ENCODE measurements around the gene ING1.

Gene ING1

DNA sequence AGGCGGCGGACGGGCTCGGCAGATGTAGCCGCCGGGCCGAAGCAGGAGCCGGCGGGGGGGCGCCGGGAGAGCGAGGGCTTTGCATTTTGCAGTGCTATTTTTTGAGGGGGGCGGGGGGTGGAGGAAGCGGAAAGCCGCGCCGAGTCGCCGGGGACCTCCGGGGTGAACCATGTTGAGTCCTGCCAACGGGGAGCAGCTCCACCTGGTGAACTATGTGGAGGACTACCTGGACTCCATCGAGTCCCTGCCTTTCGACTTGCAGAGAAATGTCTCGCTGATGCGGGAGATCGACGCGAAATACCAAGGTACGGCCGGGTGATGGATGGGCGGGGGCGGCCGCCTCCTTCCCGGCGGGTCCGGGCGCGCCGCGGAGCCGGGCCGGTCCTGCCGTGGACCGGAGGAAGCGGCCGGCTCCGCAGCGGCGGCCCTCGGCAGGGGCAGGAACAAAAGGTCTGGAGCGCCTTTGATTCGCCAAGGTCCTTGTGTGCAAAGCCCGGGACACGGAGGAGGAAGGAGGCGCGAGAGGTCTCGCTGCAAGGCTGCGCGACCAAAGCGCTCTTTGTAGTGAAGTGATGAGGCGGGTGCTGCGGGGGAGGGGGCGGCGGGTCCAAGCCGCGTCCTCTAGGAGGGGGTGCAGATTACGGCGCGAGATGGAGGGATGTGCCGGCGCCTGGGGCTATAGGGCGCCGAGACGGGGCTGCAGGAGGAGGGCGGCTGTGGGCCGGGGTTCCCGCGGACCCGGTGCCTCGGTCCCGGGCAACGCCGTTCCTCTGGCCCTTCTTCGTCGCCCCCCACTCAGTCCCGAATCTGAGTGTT is 689 bp downstream of the ING1 start:
- Histone ChIP-seq H3K9me3 (ENCODE audit: insufficient read depth, low read depth, low read length) (no peaks in the 10 kb centered on the region), H3K4me1 (ENCODE audit: control insufficient read depth in 1 of 2, insufficient read depth in 2 of 2, low read length in 2 of 2) (peaks cover 0 to 4% of the 10 kb centered on the region in 2 experiments), H4K12ac (ENCODE audit: low read depth, low read length) (no peak overlapping the region), H2BK12ac (ENCODE audit: low read length) (no peak overlapping the region), H3K18ac (ENCODE audit: low read length) (peak overlapping the region; percentile 89), H3K23ac (ENCODE audit: low read length) (no peak overlapping the region), H3K27ac (ENCODE audit: low read depth, low read length) (peak overlapping the region; percentile 84), H3K4me3 (ENCODE audit: low read depth, low read length) (peak overlapping the region; percentile 85), H3K4ac (ENCODE audit: low read depth, low read length) (peak overlapping the region; percentile 86), H2BK5ac (ENCODE audit: low read depth, low read length, poor library complexity) (peak overlapping the region; percentile 87), H4K8ac (ENCODE audit: low read depth, low read length) (peak overlapping the region; percentile 83), H2BK120ac (ENCODE audit: insufficient read depth, low read length, poor library complexity) (peak overlapping the region; percentile 41), H3K9ac (ENCODE audit: low read length) (peak overlapping the region; percentile 83), H3K36me3 (ENCODE audit: control insufficient read depth in 1 of 2, insufficient read depth in 2 of 2, low read length in 2 of 2) (peaks cover 3 to 4% of the 10 kb centered on the region in 2 experiments), H3K27me3 (ENCODE audit: insufficient read depth, low read length) (no peaks in the 10 kb centered on the region), H3K79me2 (ENCODE audit: control insufficient read depth, insufficient read depth, low read length, poor library complexity) (peaks cover 33% of the 10 kb centered on the region), H4K91ac (ENCODE audit: low read depth, low read length) (peak overlapping the region; percentile 63), H3K79me1 (ENCODE audit: low read length) (peaks cover 28% of the 10 kb centered on the region), H3K4me2 (ENCODE audit: low read length) (peak overlapping the region; percentile 85), H2AFZ (ENCODE audit: insufficient read depth, low read length, poor library complexity) (peak overlapping the region; percentile 56), H2AK5ac (ENCODE audit: low read length) (peak overlapping the region; percentile 68), H3K14ac (ENCODE audit: low read length) (peak overlapping the region; percentile 97)
- peak; percentile 56 to 73 for DNase-seq
- WGBS (ENCODE audit: extremely low coverage, insufficient coverage, insufficient read length) = no CpG with 5 or more reads among the region's 86 CpGs

GRCh38 chr13:110714797-110715394 is 1.4 kb downstream of the ING1 start:
- Histone ChIP-seq H3K27me3 (ENCODE audit: insufficient read depth, low read length) (no peaks in the 10 kb centered on the region), H3K27ac (ENCODE audit: low read depth, low read length) (peak overlapping the region; percentile 84), H3K18ac (ENCODE audit: low read length) (peak overlapping the region; percentile 86), H2BK12ac (ENCODE audit: low read length) (peak overlapping the region; percentile 27), H3K4ac (ENCODE audit: low read depth, low read length) (peak overlapping the region; percentile 86), H4K8ac (ENCODE audit: low read depth, low read length) (peak overlapping the region; percentile 79), H3K23ac (ENCODE audit: low read length) (no peak overlapping the region), H3K4me2 (ENCODE audit: low read length) (peak overlapping the region; percentile 85), H3K9me3 (ENCODE audit: insufficient read depth, low read depth, low read length) (no peaks in the 10 kb centered on the region), H3K14ac (ENCODE audit: low read length) (peak overlapping the region; percentile 80), H2AFZ (ENCODE audit: insufficient read depth, low read length, poor library complexity) (peak overlapping the region; percentile 17), H4K91ac (ENCODE audit: low read depth, low read length) (peak overlapping the region; percentile 76), H3K79me2 (ENCODE audit: control insufficient read depth, insufficient read depth, low read length, poor library complexity) (peaks cover 33% of the 10 kb centered on the region), H3K36me3 (ENCODE audit: control insufficient read depth in 1 of 2, insufficient read depth in 2 of 2, low read length in 2 of 2) (peaks cover 8 to 10% of the 10 kb centered on the region in 2 experiments), H4K12ac (ENCODE audit: low read depth, low read length) (peak overlapping the region; percentile 45), H3K4me1 (ENCODE audit: control insufficient read depth in 1 of 2, insufficient read depth in 2 of 2, low read length in 2 of 2) (peaks cover 0 to 4% of the 10 kb centered on the region in 2 experiments), H3K9ac (ENCODE audit: low read length) (peak overlapping the region; percentile 74), H3K79me1 (ENCODE audit: low read length) (peaks cover 28% of the 10 kb centered on the region), H2BK5ac (ENCODE audit: low read depth, low read length, poor library complexity) (peak overlapping the region; percentile 67), H2BK120ac (ENCODE audit: insufficient read depth, low read length, poor library complexity) (peak overlapping the region; percentile 64), H3K4me3 (ENCODE audit: low read depth, low read length) (peak overlapping the region; percentile 85), H2AK5ac (ENCODE audit: low read length) (peak overlapping the region; percentile 13)
- no CpG with 5 or more reads among the region's 49 CpGs for WGBS (ENCODE audit: extremely low coverage, insufficient coverage, insufficient read length)
- peak; percentile 73 to 76 for DNase-seq

GRCh38 chr13:110715395-110716246 is 2.1 kb downstream of the ING1 start:
- peak overlapping the region; percentile 54 for H4K12ac ChIP-seq (ENCODE audit: low read depth, low read length)
- H3K4ac ChIP-seq (ENCODE audit: low read depth, low read length) = peak overlapping the region; percentile 96
- peak overlapping the region; percentile 92 for H3K14ac ChIP-seq (ENCODE audit: low read length)
- peak overlapping the region; percentile 17 for H4K8ac ChIP-seq (ENCODE audit: low read depth, low read length)
- peak overlapping the region; percentile 71 for H2BK5ac ChIP-seq (ENCODE audit: low read depth, low read length, poor library complexity)
- no peak overlapping the region for H2AK5ac ChIP-seq (ENCODE audit: low read length)
- H3K18ac ChIP-seq (ENCODE audit: low read length) = peak overlapping the region; percentile 76
- DNase-seq = peak; percentile 99
- peak overlapping the region; percentile 63 for H2BK120ac ChIP-seq (ENCODE audit: insufficient read depth, low read length, poor library complexity)
- H2BK12ac ChIP-seq (ENCODE audit: low read length) = no peak overlapping the region
- H3K23ac ChIP-seq (ENCODE audit: low read length) = no peak overlapping the region
- peaks cover 8 to 10% of the 10 kb centered on the region in 2 experiments for H3K36me3 ChIP-seq (ENCODE audit: control insufficient read depth in 1 of 2, insufficient read depth in 2 of 2, low read length in 2 of 2)
- H3K4me3 ChIP-seq (ENCODE audit: low read depth, low read length) = peak overlapping the region; percentile 98
- peaks cover 0 to 4% of the 10 kb centered on the region in 2 experiments for H3K4me1 ChIP-seq (ENCODE audit: control insufficient read depth in 1 of 2, insufficient read depth in 2 of 2, low read length in 2 of 2)
- peaks cover 33% of the 10 kb centered on the region for H3K79me2 ChIP-seq (ENCODE audit: control insufficient read depth, insufficient read depth, low read length, poor library complexity)
- peaks cover 28% of the 10 kb centered on the region for H3K79me1 ChIP-seq (ENCODE audit: low read length)
- peak overlapping the region; percentile 88 for H3K4me2 ChIP-seq (ENCODE audit: low read length)
- no peaks in the 10 kb centered on the region for H3K9me3 ChIP-seq (ENCODE audit: insufficient read depth, low read depth, low read length)
- H2AFZ ChIP-seq (ENCODE audit: insufficient read depth, low read length, poor library complexity) = peak overlapping the region; percentile 79
- no peaks in the 10 kb centered on the region for H3K27me3 ChIP-seq (ENCODE audit: insufficient read depth, low read length)
- peak overlapping the region; percentile 58 for H3K27ac ChIP-seq (ENCODE audit: low read depth, low read length)
- H4K91ac ChIP-seq (ENCODE audit: low read depth, low read length) = peak overlapping the region; percentile 55
- H3K9ac ChIP-seq (ENCODE audit: low read length) = peak overlapping the region; percentile 77
- no CpG with 5 or more reads among the region's 74 CpGs for WGBS (ENCODE audit: extremely low coverage, insufficient coverage, insufficient read length)

DNA sequence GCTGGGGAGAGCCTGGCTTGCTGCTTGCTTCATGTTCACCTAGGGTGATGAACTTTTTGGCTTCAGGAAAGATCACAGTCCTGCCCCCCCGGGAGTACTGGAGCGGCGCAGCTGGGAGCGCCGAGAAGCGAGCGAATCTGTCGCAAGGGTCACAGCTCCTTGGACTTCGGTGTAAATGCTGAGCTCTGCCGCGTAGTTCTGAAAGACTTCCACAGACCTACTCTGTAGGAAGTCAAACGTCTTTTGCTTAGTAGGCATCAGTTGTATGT is 2.7 kb downstream of the ING1 start:
- Histone ChIP-seq H3K79me2 (ENCODE audit: control insufficient read depth, insufficient read depth, low read length, poor library complexity) (peaks cover 33% of the 10 kb centered on the region), H3K27ac (ENCODE audit: low read depth, low read length) (peak overlapping the region; percentile 58), H3K23ac (ENCODE audit: low read length) (no peak overlapping the region), H4K12ac (ENCODE audit: low read depth, low read length) (no peak overlapping the region), H2BK120ac (ENCODE audit: insufficient read depth, low read length, poor library complexity) (no peak overlapping the region), H3K9me3 (ENCODE audit: insufficient read depth, low read depth, low read length) (no peaks in the 10 kb centered on the region), H2BK5ac (ENCODE audit: low read depth, low read length, poor library complexity) (no peak overlapping the region), H3K36me3 (ENCODE audit: control insufficient read depth in 1 of 2, insufficient read depth in 2 of 2, low read length in 2 of 2) (peaks cover 8 to 10% of the 10 kb centered on the region in 2 experiments), H3K18ac (ENCODE audit: low read length) (peak overlapping the region; percentile 76), H2AK5ac (ENCODE audit: low read length) (no peak overlapping the region), H3K9ac (ENCODE audit: low read length) (peak overlapping the region; percentile 77), H3K27me3 (ENCODE audit: insufficient read depth, low read length) (no peaks in the 10 kb centered on the region), H3K4me2 (ENCODE audit: low read length) (peak overlapping the region; percentile 88), H4K8ac (ENCODE audit: low read depth, low read length) (no peak overlapping the region), H3K14ac (ENCODE audit: low read length) (peak overlapping the region; percentile 92), H3K79me1 (ENCODE audit: low read length) (peaks cover 28% of the 10 kb centered on the region), H2AFZ (ENCODE audit: insufficient read depth, low read length, poor library complexity) (peak overlapping the region; percentile 79), H2BK12ac (ENCODE audit: low read length) (no peak overlapping the region), H4K91ac (ENCODE audit: low read depth, low read length) (peak overlapping the region; percentile 55), H3K4me1 (ENCODE audit: control insufficient read depth in 1 of 2, insufficient read depth in 2 of 2, low read length in 2 of 2) (peaks cover 0 to 4% of the 10 kb centered on the region in 2 experiments), H3K4me3 (ENCODE audit: low read depth, low read length) (peak overlapping the region; percentile 98), H3K4ac (ENCODE audit: low read depth, low read length) (peak overlapping the region; percentile 96)
- peak; percentile 80 to 84 for DNase-seq
- WGBS (ENCODE audit: extremely low coverage, insufficient coverage, insufficient read length) = no CpG with 5 or more reads among the region's 12 CpGs

All from trophoblast cell (in vitro differentiated cells and primary cell).